ENCODE results near the gene ZNF292.
"Not testable (repeated sequence)": the region's sequence is repeated elsewhere in the genome, so short reads cannot be mapped to it uniquely, and the experiment has no call there.

ZNF292 gene

GRCh38 chr6:87220997-87221396, 65.6 kb downstream of the ZNF292 start:
- no peak for DNase-seq

- DNase-seq, result no peak
These were observed 67.3 kb downstream of the ZNF292 start for GRCh38 chr6:87222676-87223075.

DNA sequence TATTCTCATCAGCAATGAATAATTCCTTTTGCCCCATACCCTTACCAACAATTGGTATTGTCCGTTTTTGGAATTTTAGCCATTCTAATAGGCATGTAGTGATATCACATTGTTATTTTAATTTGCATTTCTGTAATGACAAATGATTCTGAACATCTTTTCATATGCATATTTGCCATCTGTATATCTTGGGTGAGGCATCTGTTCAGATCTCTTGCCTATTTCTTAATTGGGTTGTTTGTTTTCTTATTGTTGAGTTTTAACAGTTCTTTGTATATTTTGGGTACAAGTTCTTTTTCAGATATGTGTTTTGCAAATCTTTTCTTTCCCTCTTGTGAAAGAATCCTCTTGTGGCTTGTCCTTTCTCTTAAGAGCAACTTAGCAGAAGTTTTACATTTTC, 69.6 kb downstream of the ZNF292 start:
- no peak for DNase-seq

DNA sequence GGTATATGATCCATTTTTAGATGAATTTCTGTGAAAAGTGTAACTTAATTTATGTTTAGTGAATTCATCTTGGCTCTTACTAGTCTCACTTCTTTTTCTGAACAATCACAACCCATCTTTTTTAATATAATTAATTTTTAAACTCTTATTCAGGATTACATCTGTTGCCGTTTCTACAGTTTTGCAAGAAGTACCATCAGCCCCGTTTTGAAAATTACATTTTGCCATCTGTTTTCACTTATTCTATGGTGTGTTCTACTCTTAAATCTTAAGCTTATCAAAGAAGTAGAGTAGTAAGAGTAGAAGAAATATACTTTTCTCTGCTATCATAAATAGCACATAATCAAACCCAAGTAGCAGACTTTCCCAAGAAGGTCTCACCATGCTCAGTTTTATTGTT, 70.1 kb downstream of the ZNF292 start:
- no peak for DNase-seq

GRCh38 chr6:87225937-87226336, 70.6 kb downstream of the ZNF292 start:
- no peak for DNase-seq

DNA sequence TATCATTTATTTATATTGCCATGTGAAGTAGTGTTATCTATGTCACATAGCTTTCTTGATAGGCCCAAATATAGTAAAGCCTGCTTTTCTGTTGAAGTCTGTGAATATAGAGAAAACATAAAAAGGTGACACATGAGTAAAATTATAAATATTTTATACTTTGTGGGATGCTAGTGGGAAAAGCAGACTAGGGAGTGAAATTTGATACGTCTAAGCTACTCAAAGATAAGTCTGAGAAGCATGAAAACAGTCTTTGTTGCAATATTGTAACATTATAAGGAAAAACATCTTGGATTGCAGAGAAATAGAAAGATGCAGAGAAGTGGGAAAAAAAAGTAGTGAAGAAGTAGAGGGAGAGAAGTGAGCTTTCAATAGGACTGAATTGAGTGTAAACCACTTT, 75.4 kb downstream of the ZNF292 start:
- DNase-seq, result no peak

GRCh38 chr6:87237804-87238203, 82.4 kb downstream of the ZNF292 start:
- DNase-seq, result peak; percentile 54

- not testable (repeated sequence) for DNase-seq
These were observed 83.8 kb downstream of the ZNF292 start for GRCh38 chr6:87239098-87239635.

DNA sequence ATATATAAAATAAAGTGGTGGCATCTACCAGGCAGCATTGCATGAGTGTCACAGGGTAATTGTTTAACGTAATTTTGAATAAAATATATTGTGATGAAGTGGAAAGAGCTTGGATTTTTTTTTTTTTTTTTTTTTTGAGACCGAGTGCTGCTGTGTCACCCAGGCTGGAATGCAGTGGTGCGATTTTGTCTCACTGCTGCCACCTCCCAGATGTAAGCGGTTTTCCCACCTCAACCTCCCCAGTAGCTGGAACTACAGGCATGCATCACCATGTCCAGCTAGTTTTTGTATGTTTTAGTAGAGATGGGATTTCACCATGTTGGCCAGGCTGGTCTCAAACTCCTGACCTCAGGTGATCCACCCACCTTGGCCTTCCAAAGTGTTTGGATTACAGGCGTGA, 85.9 kb downstream of the ZNF292 start:
- no peak for DNase-seq

GRCh38 chr6:87242311-87242710, 86.9 kb downstream of the ZNF292 start:
- DNase-seq, result no peak

DNA sequence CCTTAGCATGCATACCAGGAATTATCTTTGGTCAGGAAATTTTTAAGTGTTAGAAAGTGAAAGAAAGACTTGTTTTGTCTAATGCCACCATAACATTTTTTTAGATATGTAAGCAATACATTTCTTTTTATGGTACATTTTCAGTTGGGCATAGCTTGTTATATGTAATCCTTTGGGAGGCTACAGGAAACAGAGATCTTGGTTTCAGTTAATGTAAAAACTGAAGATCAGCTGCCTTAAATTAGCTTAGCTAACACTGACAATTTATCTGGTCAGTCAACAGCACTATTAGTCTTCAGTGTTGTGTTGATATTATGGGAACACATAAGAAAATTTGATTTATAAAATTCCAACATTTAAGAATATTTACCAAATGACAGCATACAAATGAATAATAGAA, 88.4 kb downstream of the ZNF292 start:
- DNase-seq, result no peak

GRCh38 chr6:87244380-87244779, 89.0 kb downstream of the ZNF292 start:
- no peak for DNase-seq

GRCh38 chr6:87250019-87250418, 94.7 kb downstream of the ZNF292 start:
- DNase-seq, result no peak

DNA sequence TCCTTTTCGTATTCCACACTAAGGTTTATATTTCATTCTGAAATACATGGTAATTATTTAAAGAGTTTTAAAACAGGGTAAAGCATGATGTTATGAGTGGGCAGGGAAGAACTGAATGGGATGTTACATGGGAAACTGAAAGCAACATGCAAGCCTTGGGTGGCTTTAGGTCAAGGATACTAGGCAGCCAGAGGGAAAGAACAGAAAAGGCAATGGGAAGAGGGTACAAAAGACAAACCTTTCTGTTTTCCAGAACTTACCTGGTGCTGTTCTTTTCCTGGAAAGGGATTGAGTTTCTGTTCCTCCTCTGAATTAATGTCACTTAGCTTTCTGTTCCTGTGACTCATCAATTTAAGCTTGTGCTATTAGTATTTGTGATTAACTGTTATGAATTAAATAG, 95.9 kb downstream of the ZNF292 start:
- peak; percentile 1 for DNase-seq

DNA sequence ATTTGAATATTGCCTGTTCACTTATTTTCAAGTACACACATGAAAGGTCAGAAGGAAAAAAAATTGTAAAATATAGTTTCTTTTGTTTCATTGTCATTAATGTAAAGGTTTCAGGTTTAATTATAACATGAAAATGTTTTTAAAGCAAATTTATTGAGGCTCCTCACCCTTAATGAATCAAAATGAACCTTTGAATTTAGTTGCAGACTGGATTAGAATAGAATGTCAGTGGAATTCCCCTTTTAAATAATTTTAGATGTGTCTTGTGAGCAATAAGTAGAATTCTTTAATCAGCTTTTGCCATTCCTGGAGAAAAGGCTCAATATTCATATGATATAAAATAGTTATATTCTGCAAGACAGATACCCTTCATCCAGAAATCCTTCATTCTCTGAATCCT, 96.4 kb downstream of the ZNF292 start:
- no peak for DNase-seq

DNA sequence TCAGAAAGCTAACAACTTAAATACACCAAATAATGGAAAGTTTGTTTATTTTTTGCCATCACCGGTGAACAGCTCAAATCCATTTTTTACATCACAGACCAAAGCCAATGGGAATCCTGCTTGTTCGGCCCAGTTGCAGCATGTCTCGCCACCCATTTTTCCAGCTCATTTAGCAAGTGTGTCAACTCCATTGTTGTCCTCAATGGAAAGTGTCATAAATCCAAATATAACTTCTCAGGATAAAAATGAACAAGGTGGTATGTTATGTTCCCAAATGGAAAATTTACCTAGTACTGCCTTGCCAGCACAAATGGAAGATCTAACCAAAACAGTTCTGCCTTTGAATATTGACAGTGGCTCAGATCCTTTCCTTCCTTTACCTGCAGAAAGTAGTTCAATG, 101.7 kb downstream of the ZNF292 start:
- no peak for DNase-seq

GRCh38 chr6:87257565-87257964, 102.2 kb downstream of the ZNF292 start:
- DNase-seq, result no peak

- DNase-seq, result no peak
These were observed 102.6 kb downstream of the ZNF292 start for GRCh38 chr6:87257975-87258374.

DNA sequence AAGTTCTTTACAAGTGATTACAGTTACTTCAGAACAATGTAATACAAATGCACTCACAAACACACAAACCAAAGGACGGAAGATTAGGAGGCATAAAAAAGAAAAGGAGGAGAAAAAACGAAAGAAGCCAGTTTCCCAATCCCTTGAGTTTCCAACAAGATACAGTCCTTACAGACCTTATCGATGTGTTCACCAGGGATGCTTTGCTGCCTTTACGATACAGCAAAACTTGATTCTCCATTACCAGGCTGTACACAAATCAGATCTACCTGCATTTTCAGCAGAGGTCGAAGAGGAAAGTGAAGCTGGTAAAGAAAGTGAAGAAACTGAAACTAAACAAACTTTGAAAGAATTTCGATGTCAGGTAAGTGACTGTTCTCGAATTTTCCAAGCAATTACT, 104.4 kb downstream of the ZNF292 start:
- no peak for DNase-seq

- DNase-seq, result no peak
These were observed 106.2 kb downstream of the ZNF292 start for GRCh38 chr6:87261534-87261933.

DNA sequence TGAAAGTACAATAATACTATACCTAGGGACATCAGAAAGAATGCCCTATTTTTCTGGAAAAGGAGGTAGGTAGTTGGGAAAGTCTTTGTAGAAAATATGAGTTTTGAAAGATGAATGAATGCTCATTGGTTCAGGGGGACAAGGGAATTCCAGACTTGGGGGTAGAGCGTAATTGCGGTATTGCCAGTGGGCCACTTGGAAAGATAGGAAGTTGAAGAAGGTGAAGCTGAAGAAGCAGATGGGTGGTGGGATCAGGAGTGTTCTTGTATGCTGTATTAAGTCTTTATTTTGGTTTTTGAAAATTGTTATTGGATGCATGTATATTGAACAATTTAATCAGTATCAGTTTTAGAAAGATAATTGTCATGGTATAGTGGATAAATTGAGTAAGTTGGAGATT, 109.1 kb downstream of the ZNF292 start:
- DNase-seq, result no peak

GRCh38 chr6:87274660-87275274, 119.4 kb downstream of the ZNF292 start:
- no peak for DNase-seq

GRCh38 chr6:87276624-87277023, 121.3 kb downstream of the ZNF292 start:
- DNase-seq, result no peak

GRCh38 chr6:87277123-87277522, 121.8 kb downstream of the ZNF292 start:
- DNase-seq, result no peak

DNA sequence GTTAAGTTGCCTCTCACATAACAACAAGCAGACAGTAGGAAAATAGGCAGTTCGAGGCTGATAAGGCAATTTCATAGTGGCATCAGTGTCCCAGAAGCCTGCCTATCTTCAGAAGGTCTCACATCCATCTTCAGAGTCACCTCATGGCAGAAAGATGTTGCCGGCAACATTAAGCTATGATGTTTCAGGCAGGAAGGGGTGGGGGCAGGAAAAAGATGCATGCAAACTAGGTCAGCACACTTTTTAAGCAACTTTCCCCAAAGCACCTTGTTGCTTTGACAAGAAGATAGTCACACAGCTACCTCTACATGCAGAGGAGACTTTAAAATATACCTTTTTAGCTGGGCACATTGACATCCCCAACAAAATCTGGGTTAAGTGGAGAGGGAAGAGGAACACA, 123.8 kb downstream of the ZNF292 start:
- DNase-seq, result no peak
